NCI-H2196 (cell line): Measurements from ENCODE around the gene GPC3.

Experiments used
- DNase-seq: peaks from one replicate; lab custom pipeline; 2025; ENCODE audit not compliant: unreplicated experiment; lab: John Stamatoyannopoulos, UW

GPC3 gene

GRCh38 chrX:133852401-133852800, 133.0 kb downstream of the GPC3 start:
- DNase-seq: no peak

- DNase-seq: no peak
Observed at GRCh38 chrX:133850399-133850798, 135.0 kb downstream of the GPC3 start.

- no peak for DNase-seq
Observed at GRCh38 chrX:133849676-133850075, 135.7 kb downstream of the GPC3 start.

- DNase-seq: no peak
Observed at GRCh38 chrX:133847340-133847994, 137.9 kb downstream of the GPC3 start.

- no peak for DNase-seq
Observed at GRCh38 chrX:133846311-133846710, 139.1 kb downstream of the GPC3 start.

GRCh38 chrX:133840415-133840814, 145.0 kb downstream of the GPC3 start:
- DNase-seq: no peak

- peak; percentile 22 for DNase-seq
Observed at GRCh38 chrX:133838761-133839676, 146.4 kb downstream of the GPC3 start.

GRCh38 chrX:133837091-133837490, 148.3 kb downstream of the GPC3 start:
- DNase-seq: no peak

- no peak for DNase-seq
Observed at GRCh38 chrX:133836561-133836960, 148.8 kb downstream of the GPC3 start.

GRCh38 chrX:133834771-133835170, 150.6 kb downstream of the GPC3 start:
- DNase-seq: no peak

GRCh38 chrX:133819546-133819945, 165.8 kb downstream of the GPC3 start:
- no peak for DNase-seq

GRCh38 chrX:133818019-133818418, 167.4 kb downstream of the GPC3 start:
- no peak for DNase-seq

- no peak for DNase-seq
Observed at GRCh38 chrX:133815496-133815895, 169.9 kb downstream of the GPC3 start.

GRCh38 chrX:133813971-133814370, 171.4 kb downstream of the GPC3 start:
- DNase-seq: no peak

GRCh38 chrX:133812402-133812801, 173.0 kb downstream of the GPC3 start:
- no peak for DNase-seq

- DNase-seq: no peak
Observed at GRCh38 chrX:133810925-133811324, 174.5 kb downstream of the GPC3 start.

- DNase-seq: no peak
Observed at GRCh38 chrX:133804072-133804471, 181.3 kb downstream of the GPC3 start.

- DNase-seq: no peak
Observed at GRCh38 chrX:133796282-133796681, 189.1 kb downstream of the GPC3 start.

- DNase-seq: no peak
Observed at GRCh38 chrX:133794126-133794525, 191.3 kb downstream of the GPC3 start.

GRCh38 chrX:133793626-133794025, 191.8 kb downstream of the GPC3 start:
- DNase-seq: no peak

GRCh38 chrX:133792198-133792953, 193.0 kb downstream of the GPC3 start:
- DNase-seq: peak; percentile 81

GRCh38 chrX:133789829-133790228, 195.6 kb downstream of the GPC3 start:
- no peak for DNase-seq
